H1 (cell line): ENCODE measurements around the gene LARP4. TPM values are rescaled to one million over a fixed set of nuclear protein-coding genes. Genes with fewer than 3 reads are reported as not detected.

Source experiments
- CTCF ChIA-PET: fragments of 300-600 bp; sonication (Branson Sonifier 250); formaldehyde crosslinking; loops from one replicate; lab custom pipeline; 2021; ENCODE audit not compliant: partially characterized antibody; lab: Charles Lee
- POLR2A ChIA-PET: fragments of 300-600 bp; sonication (Branson Sonifier 250); formaldehyde crosslinking; loops from one replicate; lab custom pipeline; 2021; ENCODE audit warnings: inconsistent platforms; ENCODE audit not compliant: partially characterized antibody; lab: Charles Lee
- DNase-seq, 2 experiments: peaks; one replicate each; pipeline versions ENCODE4 v3.0.0 to v3.0.0-alpha.2; 2010 to 2022; ENCODE audit warnings: low spot score in 2 of 2, low read depth in 1 of 2, mixed read lengths in 1 of 2
- FAIRE-seq: peaks from 2 replicates; lab custom pipeline; 2011; peaks lifted over from hg19 to GRCh38; lab: Jason Lieb, UNC
- H2AFZ ChIP-seq: 2 replicates; pipeline ENCODE4 v1.8.1; 2012; ENCODE audit warnings: low read length, inconsistent platforms
- H2AK5ac ChIP-seq: 2 replicates; pipeline ENCODE4 v1.6.1; 2013; ENCODE audit warnings: low read depth, low read length
- H2BK120ac ChIP-seq: replicated peaks from 2 replicates; pipeline ENCODE3; 2013; ENCODE audit warnings: low read depth, low read length, inconsistent platforms
- H2BK12ac ChIP-seq: 2 replicates; pipeline ENCODE4 v1.6.1; 2013; ENCODE audit warnings: low read depth, low read length
- H2BK15ac ChIP-seq: 2 replicates; pipeline ENCODE4 v1.6.1; 2013; ENCODE audit warnings: low read length
- H2BK20ac ChIP-seq: 2 replicates; pipeline ENCODE4 v1.6.1; 2013; ENCODE audit warnings: low read length
- H2BK5ac ChIP-seq: 2 replicates; pipeline ENCODE4 v1.6.1; 2013; ENCODE audit warnings: low read depth, low read length
- H3K14ac ChIP-seq: 2 replicates; pipeline ENCODE4 v1.6.1; 2013; ENCODE audit warnings: inconsistent platforms; ENCODE audit not compliant: insufficient read length
- H3K18ac ChIP-seq: 2 replicates; pipeline ENCODE4 v1.6.1; 2013; ENCODE audit warnings: low read length; ENCODE audit errors: extremely low read depth
- H3K23ac ChIP-seq: 2 replicates; pipeline ENCODE4 v1.6.1; 2013; ENCODE audit warnings: inconsistent platforms; ENCODE audit not compliant: insufficient read length
- H3K23me2 ChIP-seq: 2 replicates; pipeline ENCODE4 v1.6.1; 2013; ENCODE audit warnings: low read depth, low read length
- H3K27ac ChIP-seq: 2 replicates; pipeline ENCODE4 v1.6.1; 2011; ENCODE audit warnings: low read depth, low read length, inconsistent platforms
- H3K27me3 ChIP-seq, 4 experiments: replicated peaks in 1 of 4; 1 replicate in 1 of 4; 2 replicates in 3 of 4; pipeline versions ENCODE4 v1.6.1 to v1.8.1; 2011 to 2013; ENCODE audit warnings: low read length in 3 of 4, mild to moderate bottlenecking in 3 of 4, inconsistent platforms in 2 of 4, mixed read lengths in 2 of 4, moderate library complexity in 1 of 4; ENCODE audit not compliant: control insufficient read depth in 3 of 4, insufficient read depth in 3 of 4; ENCODE audit errors: extremely low read depth in 1 of 4
- H3K36me3 ChIP-seq, 4 experiments: 2 replicates each; pipeline versions ENCODE4 v1.6.1 to v1.8.1; 2011 to 2013; ENCODE audit warnings: mild to moderate bottlenecking in 4 of 4, low read length in 3 of 4, moderate library complexity in 2 of 4, control low read depth in 1 of 4, inconsistent platforms in 1 of 4; ENCODE audit not compliant: insufficient read depth in 4 of 4, control insufficient read depth in 2 of 4
- H3K4ac ChIP-seq: replicated peaks from 2 replicates; pipeline ENCODE3; 2013; ENCODE audit warnings: low read length, low read depth, mixed read lengths, inconsistent platforms; ENCODE audit not compliant: insufficient read length
- H3K4me1 ChIP-seq, 4 experiments: replicated peaks in 1 of 4; 1 replicate in 1 of 4; 2 replicates in 3 of 4; pipeline versions ENCODE4 v1.6.1 to v1.8.1; 2011 to 2013; ENCODE audit warnings: low read length in 3 of 4, inconsistent platforms in 2 of 4, mixed read lengths in 1 of 4; ENCODE audit not compliant: insufficient read depth in 4 of 4, control insufficient read depth in 3 of 4
- H3K4me2 ChIP-seq, 2 experiments: 2 replicates each; pipeline versions ENCODE4 v1.6.1 to v1.8.1; 2011 to 2013; ENCODE audit warnings: low read depth in 2 of 2, low read length in 2 of 2, control low read depth in 1 of 2, inconsistent platforms in 1 of 2, mild to moderate bottlenecking in 1 of 2; ENCODE audit not compliant: insufficient read depth in 1 of 2
- H3K4me3 ChIP-seq, 4 experiments: fragments of 200-600, 300-600 bp in 1 of 4; sonication (generic), shearing (Covaris generic), sonication (Bioruptor Twin) in 1 of 4; 2 replicates each; pipeline versions ENCODE4 v1.5.1 to v1.8.1; 2011 to 2016; ENCODE audit warnings: low read length in 4 of 4, low read depth in 3 of 4, control low read depth in 2 of 4, inconsistent platforms in 2 of 4, mild to moderate bottlenecking in 2 of 4, mixed read lengths in 1 of 4, moderate library complexity in 1 of 4; ENCODE audit not compliant: insufficient read depth in 2 of 4; ENCODE audit errors: extremely low read depth in 1 of 4
- H3K56ac ChIP-seq: replicated peaks from 2 replicates; pipeline ENCODE3; 2013; ENCODE audit warnings: low read depth, mild to moderate bottlenecking, mixed read lengths, low read length, inconsistent platforms; ENCODE audit not compliant: insufficient read length
- H3K79me1 ChIP-seq: 2 replicates; pipeline ENCODE4 v1.6.1; 2013; ENCODE audit warnings: low read depth, low read length, control low read depth
- H3K79me2 ChIP-seq, 2 experiments: 2 replicates each; pipeline versions ENCODE4 v1.6.1 to v1.8.1; 2012 to 2013; ENCODE audit warnings: low read length in 2 of 2, mild to moderate bottlenecking in 2 of 2, inconsistent platforms in 1 of 2; ENCODE audit not compliant: insufficient read depth in 2 of 2, control insufficient read depth in 1 of 2
- H3K9ac ChIP-seq, 4 experiments: replicated peaks in 1 of 4; 1 replicate in 1 of 4; 2 replicates in 3 of 4; pipeline versions ENCODE4 v1.6.1 to v1.8.1; 2011 to 2013; ENCODE audit warnings: low read depth in 3 of 4, low read length in 3 of 4, control low read depth in 2 of 4, mild to moderate bottlenecking in 2 of 4, moderate library complexity in 2 of 4, inconsistent platforms in 1 of 4; ENCODE audit errors: extremely low read depth in 1 of 4
- H3K9me3 ChIP-seq, 2 experiments: 2 replicates each; pipeline versions ENCODE4 v1.6.1 to v1.8.1; 2012 to 2013; ENCODE audit warnings: mild to moderate bottlenecking in 2 of 2, moderate library complexity in 2 of 2, control low read depth in 1 of 2, inconsistent platforms in 1 of 2, low read depth in 1 of 2, low read length in 1 of 2, mixed read lengths in 1 of 2; ENCODE audit not compliant: insufficient read depth in 2 of 2
- H4K20me1 ChIP-seq, 2 experiments: replicated peaks in 1 of 2; 2 replicates each; pipeline versions ENCODE3 to v1.8.1; 2011 to 2013; ENCODE audit warnings: inconsistent platforms in 2 of 2, low read length in 2 of 2, mild to moderate bottlenecking in 1 of 2; ENCODE audit not compliant: insufficient read depth in 2 of 2, control insufficient read depth in 1 of 2
- H4K5ac ChIP-seq: 2 replicates; pipeline ENCODE4 v1.6.1; 2013; ENCODE audit warnings: low read length, low read depth, mixed read lengths, inconsistent platforms; ENCODE audit not compliant: insufficient read length
- H4K8ac ChIP-seq: 2 replicates; pipeline ENCODE4 v1.8.0; 2013; ENCODE audit warnings: mild to moderate bottlenecking, moderate library complexity, low read length, inconsistent platforms; ENCODE audit not compliant: insufficient read depth; ENCODE audit errors: extremely low read depth
- H4K91ac ChIP-seq: replicated peaks from 2 replicates; pipeline ENCODE3; 2013; ENCODE audit warnings: low read length, mixed read lengths, inconsistent platforms; ENCODE audit not compliant: insufficient read length
- CHD1 ChIP-seq: IDR thresholded peaks from 2 replicates; pipeline ENCODE4 v1.6.1; 2012; ENCODE audit warnings: low read depth, low read length, improper control_type of control experiment
- HDAC6 ChIP-seq: IDR thresholded peaks from one replicate; pipeline ENCODE4 v1.7.1; 2012; ENCODE audit warnings: low read depth, mild to moderate bottlenecking, inconsistent platforms, low read length, moderate library complexity
- JUND ChIP-seq: IDR thresholded peaks from 2 replicates; pipeline ENCODE4 v1.6.1; 2011; ENCODE audit warnings: mild to moderate bottlenecking, improper control_type of control experiment, low read length
- NRF1 ChIP-seq: IDR thresholded peaks from 2 replicates; pipeline ENCODE4 v1.6.1; 2011; ENCODE audit warnings: mild to moderate bottlenecking, low read depth, low read length, improper control_type of control experiment
- WGBS, 2 experiments: shearing (Covaris generic) in 1 of 2; methylation state at CpG; one replicate each; pipeline versions ENCODE4 v1.1.6 to v1.1.7; 2013 to 2015; ENCODE audit warnings: low lambda C conversion rate in 2 of 2, mixed read lengths in 2 of 2, inconsistent platforms in 1 of 2, low coverage in 1 of 2, missing lambda C conversion rate in 1 of 2; ENCODE audit not compliant: insufficient replicate concordance in 2 of 2, insufficient coverage in 1 of 2, insufficient read length in 1 of 2; ENCODE audit errors: extremely low coverage in 1 of 2, missing lambda C conversion rate in 1 of 2; 5-methylcytosine and 5-hydroxymethylcytosine counted together
- polyA plus RNA-seq, 7 experiments: library from polyadenylated mRNA; depleted of rRNA in 3 of 7; stranded (reverse) in 5 of 7; unstranded in 2 of 7; fragments of >200 nt in 5 of 7; fragments of 200-250 nt in 2 of 7; gene quantifications; 1 replicate in 5 of 7; 2 replicates in 1 of 7; 4 replicates in 1 of 7; pipeline versions ENCODE4 v1.2.1 to v1.2.3, GENCODE V29; 2011 to 2013; ENCODE audit warnings: missing spikeins in 2 of 7, mixed read lengths in 2 of 7
- total RNA-seq: library from RNA; stranded (reverse); fragmentation: NEBNext Ultra II Directional; extraction: Animal tissue kit (Norgen Biotek cat#: 25700); gene quantifications from 2 replicates; pipeline ENCODE4 v1.2.1, GENCODE V29; 2021
- TF ChIP-seq, protein P1 (sequence below): IDR thresholded peaks from 2 replicates; pipeline ENCODE4 v1.6.1; 2012; ENCODE audit warnings: inconsistent platforms
- TF ChIP-seq, protein P2 (sequence below): IDR thresholded peaks from 2 replicates; pipeline ENCODE4 v1.6.1; 2012; ENCODE audit warnings: low read length, inconsistent platforms

Gene LARP4
- total and polyA plus RNA-seq, 2 of the 8 experiments (the other 6 are each of a cell fraction or from before 2014, with no cell fraction given): 12.8 to 93.9 TPM

DNA sequence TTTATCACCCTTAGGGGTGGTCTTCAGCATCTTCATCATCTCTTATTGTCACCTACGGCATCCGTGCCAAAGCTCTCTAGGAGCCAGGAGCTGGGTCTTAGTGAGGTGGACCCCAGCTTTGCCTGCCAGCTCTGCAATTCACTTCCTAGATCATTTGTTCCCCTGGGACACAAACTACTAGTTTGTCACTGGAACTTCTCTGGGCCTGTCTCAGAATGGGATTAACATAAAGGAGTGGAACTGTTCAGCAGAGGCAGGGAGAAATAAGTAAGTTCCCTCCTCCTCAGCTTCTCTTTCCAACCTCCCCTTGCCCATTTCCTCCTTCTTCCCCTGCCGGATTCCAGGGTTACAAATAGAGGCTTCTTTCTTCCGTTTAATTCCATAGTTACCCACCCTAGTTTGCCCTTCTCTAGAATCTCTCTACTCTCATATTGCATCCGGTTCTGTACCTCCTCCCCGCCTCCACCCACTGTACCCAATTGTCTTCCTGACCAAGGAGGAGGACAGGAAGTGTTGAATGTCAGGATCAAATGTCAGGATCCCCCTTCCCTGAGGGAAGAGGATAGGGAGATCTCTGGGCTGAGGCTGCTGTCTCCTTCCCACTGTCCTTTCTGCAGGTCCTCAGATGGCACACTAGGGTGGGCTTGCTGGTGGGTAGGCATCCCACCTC lies 25.0 kb downstream of the LARP4 start:
- FAIRE-seq: no peak
- no peak overlapping the region; the same call in 1 of the 2 replicates for H3K18ac ChIP-seq
- H3K14ac ChIP-seq: no peak overlapping the region
- H3K4me2 ChIP-seq: peak overlapping the region; percentile 15 to 42
- 0 out of 2 replicates have a peak overlapping the region, but pooled peaks have one; percentile 36 for H2BK5ac ChIP-seq
- no peak overlapping the region for H3K9ac ChIP-seq
- no peaks in the 10 kb centered on the region; the same call in 1 of the 2 replicates for H3K23me2 ChIP-seq
- H3K79me2 ChIP-seq: peaks cover 5 to 64% of the 10 kb centered on the region in 2 experiments; a peak in 2 of 4 replicates
- no peaks in the 10 kb centered on the region for H3K9me3 ChIP-seq
- H3K4me1 ChIP-seq: peaks cover 0 to 5% (median 3%) of the 10 kb centered on the region in 4 experiments; a peak in 6 of 7 replicates
- H4K8ac ChIP-seq: no peak overlapping the region
- peaks cover 7% of the 10 kb centered on the region; the same call in 1 of the 2 replicates for H3K79me1 ChIP-seq
- TF ChIP-seq CHD1 (no peak), JUND (no peak), NRF1 (no peak), HDAC6 (no peak)
- TF ChIP-seq, protein P1, sequence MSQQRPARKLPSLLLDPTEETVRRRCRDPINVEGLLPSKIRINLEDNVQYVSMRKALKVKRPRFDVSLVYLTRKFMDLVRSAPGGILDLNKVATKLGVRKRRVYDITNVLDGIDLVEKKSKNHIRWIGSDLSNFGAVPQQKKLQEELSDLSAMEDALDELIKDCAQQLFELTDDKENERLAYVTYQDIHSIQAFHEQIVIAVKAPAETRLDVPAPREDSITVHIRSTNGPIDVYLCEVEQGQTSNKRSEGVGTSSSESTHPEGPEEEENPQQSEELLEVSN: no peak
- TF ChIP-seq, protein P2, sequence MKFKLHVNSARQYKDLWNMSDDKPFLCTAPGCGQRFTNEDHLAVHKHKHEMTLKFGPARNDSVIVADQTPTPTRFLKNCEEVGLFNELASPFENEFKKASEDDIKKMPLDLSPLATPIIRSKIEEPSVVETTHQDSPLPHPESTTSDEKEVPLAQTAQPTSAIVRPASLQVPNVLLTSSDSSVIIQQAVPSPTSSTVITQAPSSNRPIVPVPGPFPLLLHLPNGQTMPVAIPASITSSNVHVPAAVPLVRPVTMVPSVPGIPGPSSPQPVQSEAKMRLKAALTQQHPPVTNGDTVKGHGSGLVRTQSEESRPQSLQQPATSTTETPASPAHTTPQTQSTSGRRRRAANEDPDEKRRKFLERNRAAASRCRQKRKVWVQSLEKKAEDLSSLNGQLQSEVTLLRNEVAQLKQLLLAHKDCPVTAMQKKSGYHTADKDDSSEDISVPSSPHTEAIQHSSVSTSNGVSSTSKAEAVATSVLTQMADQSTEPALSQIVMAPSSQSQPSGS: no peak
- H3K27me3 ChIP-seq: no peaks in the 10 kb centered on the region
- H2AK5ac ChIP-seq: no peak overlapping the region
- H3K23ac ChIP-seq: no peak overlapping the region
- H3K4ac ChIP-seq: no peak overlapping the region
- no peak overlapping the region for H2BK15ac ChIP-seq
- no peak overlapping the region for H2BK12ac ChIP-seq
- H3K27ac ChIP-seq: no peak overlapping the region
- peaks cover 10 to 28% (median 14%) of the 10 kb centered on the region in 4 experiments; a peak in 7 of 8 replicates for H3K36me3 ChIP-seq
- CTCF ChIA-PET: interaction anchor here (0.8 to 1.5 kb wide), 3 partner anchors 9 to 60 kb away, joined by 3 to 5 read pairs (median 3); no protein-coding TSS in a partner anchor
- H4K91ac ChIP-seq: no peak overlapping the region
- H3K56ac ChIP-seq: no peak overlapping the region
- DNase-seq: no peak
- no peak overlapping the region for H2BK120ac ChIP-seq
- H4K20me1 ChIP-seq: peaks cover 6 to 7% of the 10 kb centered on the region in 2 experiments
- H2AFZ ChIP-seq: no peak overlapping the region
- no peak overlapping the region for H2BK20ac ChIP-seq
- 64% methylated on average over 6 of the region's 6 CpGs; no CpG with 5 or more reads in 1 of the 2 experiments for WGBS, 2 experiments
- H4K5ac ChIP-seq: no peak overlapping the region
- H3K4me3 ChIP-seq: peak overlapping the region in 1 of 4 experiments; percentile 4; a peak in 1 of 8 replicates
- POLR2A ChIA-PET: interaction anchor here (0.6 kb wide), 2 partner anchors 7 to 9 kb away, joined by 3 to 4 read pairs; no protein-coding TSS in a partner anchor
